Daoy (cell line): ENCODE data around the gene NFIA. TPM values are rescaled to one million over a fixed set of nuclear protein-coding genes. Genes with fewer than 3 reads are reported as not detected.
A peak's percentile ranks its signal among the peaks of the same experiment; 100 is the strongest.

Experiments
- DNase-seq: peaks from one replicate; pipeline ENCODE4 v3.0.0-alpha.2; 2015; ENCODE audit warnings: low read depth
- total RNA-seq: library from RNA; depleted of rRNA; stranded (reverse); fragments of >200 nt; shearing (Covaris generic); gene quantifications from 2 replicates; pipeline ENCODE4 v1.2.3, GENCODE V29; 2014

Gene NFIA
- total RNA-seq, 1 experiment from 2014 or later = 5.0 TPM

GRCh38 chr1:61395146-61395800 is 312.9 kb downstream of the NFIA start:
- DNase-seq = no peak

- DNase-seq = no peak
Measured at GRCh38 chr1:61397495-61397894, 315.1 kb downstream of the NFIA start.

GRCh38 chr1:61397935-61398334 is 315.6 kb downstream of the NFIA start:
- peak; percentile 15 for DNase-seq

GRCh38 chr1:61399199-61399598 is 316.8 kb downstream of the NFIA start:
- no peak for DNase-seq

GRCh38 chr1:61400131-61400770 is 317.9 kb downstream of the NFIA start:
- no peak for DNase-seq

GRCh38 chr1:61400997-61401396 is 318.6 kb downstream of the NFIA start:
- no peak for DNase-seq

- no peak for DNase-seq
Measured at GRCh38 chr1:61403679-61404596, 321.6 kb downstream of the NFIA start.

- DNase-seq = no peak
Measured at GRCh38 chr1:61404597-61405376, 322.4 kb downstream of the NFIA start.

GRCh38 chr1:61406467-61406866 is 324.1 kb downstream of the NFIA start:
- no peak for DNase-seq

GRCh38 chr1:61412601-61413000 is 330.2 kb downstream of the NFIA start:
- DNase-seq = no peak

- no peak for DNase-seq
Measured at GRCh38 chr1:61419196-61419595, 336.8 kb downstream of the NFIA start.

- no peak for DNase-seq
Measured at GRCh38 chr1:61419657-61420056, 337.3 kb downstream of the NFIA start.

GRCh38 chr1:61420243-61420642 is 337.9 kb downstream of the NFIA start:
- DNase-seq = no peak

GRCh38 chr1:61420909-61421835 is 338.8 kb downstream of the NFIA start:
- DNase-seq = no peak

GRCh38 chr1:61423643-61424042 is 341.3 kb downstream of the NFIA start:
- no peak for DNase-seq

GRCh38 chr1:61424382-61424781 is 342.0 kb downstream of the NFIA start:
- no peak for DNase-seq

GRCh38 chr1:61425040-61425439 is 342.7 kb downstream of the NFIA start:
- DNase-seq = no peak

GRCh38 chr1:61426254-61426653 is 343.9 kb downstream of the NFIA start:
- no peak for DNase-seq

GRCh38 chr1:61426885-61427284 is 344.5 kb downstream of the NFIA start:
- no peak for DNase-seq

- DNase-seq = no peak
Measured at GRCh38 chr1:61427510-61427909, 345.1 kb downstream of the NFIA start.

- no peak for DNase-seq
Measured at GRCh38 chr1:61428146-61428545, 345.8 kb downstream of the NFIA start.
